ENCODE data around the gene PTH.

DNA sequence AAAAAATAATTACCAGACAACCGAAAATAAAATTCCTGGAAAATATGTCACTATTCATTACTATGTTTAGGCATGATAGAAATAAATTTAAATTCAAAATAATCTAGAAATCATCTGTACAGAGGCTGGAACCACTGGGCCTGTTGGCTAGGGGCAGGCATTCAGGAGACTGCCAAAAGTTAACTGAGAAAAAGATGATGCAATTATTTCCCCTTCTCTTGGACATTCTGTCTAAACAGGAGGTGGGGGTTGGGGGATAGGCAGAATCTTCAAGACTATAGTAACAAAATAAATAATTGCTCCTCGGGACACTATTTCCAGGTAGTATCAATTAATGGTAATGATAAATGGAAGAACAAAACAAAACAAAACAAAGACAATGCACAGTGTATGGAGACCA lies 46.9 kb downstream of the PTH start:
- no peak for TF ChIP-seq GATA2 (IDR thresholded peaks at IDR 0.05; ENCODE audit: low read depth, low read length)
- TF ChIP-seq GATA3 (IDR thresholded peaks at IDR 0.05; ENCODE audit: low read depth, low read length), result no peak

Measured in SH-SY5Y (cell line).